Tibial artery (tissue), 4 donors: ENCODE data around the gene IL3.

ENCODE experiments used
- DNase-seq, 2 donors: peaks; one replicate each; pipeline ENCODE4 v3.0.0-alpha.2; 2019
- H3K27ac ChIP-seq, 2 donors: fragments of 200-600 bp; sonication (generic) in 1 of 2; 1 replicate in 1 of 2; 2 replicates in 1 of 2; pipeline ENCODE4 v1.5.1; 2018 to 2019; ENCODE audit warnings: mild to moderate bottlenecking in 1 of 2
- H3K27me3 ChIP-seq, 2 donors: fragments of 200-600 bp; sonication (generic) in 1 of 2; one replicate each; pipeline versions ENCODE4 v1.5.1 to v1.6.0; 2016 to 2019
- H3K36me3 ChIP-seq, 3 donors: fragments of 200-600 bp; sonication (generic) in 2 of 3; one replicate each; pipeline ENCODE4 v1.5.1; 2016 to 2019; ENCODE audit warnings: mild to moderate bottlenecking in 2 of 3
- H3K4me1 ChIP-seq, 4 donors: fragments of 200-600 bp; sonication (generic) in 2 of 4; 1 replicate in 3 of 4; 2 replicates in 1 of 4; pipeline ENCODE4 v1.5.1; 2016 to 2019
- H3K4me3 ChIP-seq, 2 donors: fragments of 200-600 bp; sonication (generic) in 1 of 2; 1 replicate in 1 of 2; 2 replicates in 1 of 2; pipeline ENCODE4 v1.5.1; 2018 to 2019; ENCODE audit warnings: mild to moderate bottlenecking in 2 of 2
- H3K9me3 ChIP-seq, 3 donors: fragments of 200-600 bp; sonication (generic) in 1 of 3; one replicate each; pipeline ENCODE4 v1.5.1; 2016 to 2019
- intact Hi-C: fragments of 100-400 bp; cut with DNase I; formaldehyde crosslinking; loops from one replicate; pipeline ENCODE4 v1.15.0; 2023; ENCODE audit warnings: low total_unique reads
- TF ChIP-seq, protein P1 (sequence below), 2 experiments: fragments of 200-600 bp in 1 of 2; fragments of 450-650 bp in 1 of 2; IDR thresholded peaks; one replicate each; pipeline ENCODE4 v1.5.1; 2017 to 2019; ENCODE audit warnings: antibody characterized with exemption in 2 of 2, mild to moderate bottlenecking in 1 of 2, moderate library complexity in 1 of 2

The IL3 gene

DNA sequence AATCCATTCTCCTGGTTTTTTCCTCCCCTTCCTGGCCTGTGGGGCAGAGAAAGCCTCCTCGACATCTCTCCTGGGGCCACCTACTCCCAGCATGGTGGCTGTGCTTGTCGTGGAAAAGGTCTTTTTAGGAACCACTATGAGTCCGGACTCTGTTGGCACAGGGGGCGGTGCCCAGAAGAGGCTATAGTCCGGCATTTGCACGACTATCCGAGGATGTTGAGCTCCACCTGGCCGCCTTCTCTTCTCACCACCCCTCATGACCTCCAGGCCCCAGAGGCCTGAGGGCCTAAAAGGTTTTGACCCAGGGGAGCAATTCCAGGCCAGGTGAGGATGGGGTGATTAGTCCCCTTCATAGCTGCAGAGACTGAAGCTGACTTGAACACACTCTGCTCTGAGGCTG is 27.2 kb downstream of the IL3 start:
- intact Hi-C loops = no loop called here
- H3K4me3 ChIP-seq = no peak overlapping the region
- H3K4me1 ChIP-seq = peaks cover 0 to 26% (median 19%) of the 10 kb centered on the region in 4 donors
- no peaks in the 10 kb centered on the region for H3K36me3 ChIP-seq
- TF ChIP-seq, protein P1, sequence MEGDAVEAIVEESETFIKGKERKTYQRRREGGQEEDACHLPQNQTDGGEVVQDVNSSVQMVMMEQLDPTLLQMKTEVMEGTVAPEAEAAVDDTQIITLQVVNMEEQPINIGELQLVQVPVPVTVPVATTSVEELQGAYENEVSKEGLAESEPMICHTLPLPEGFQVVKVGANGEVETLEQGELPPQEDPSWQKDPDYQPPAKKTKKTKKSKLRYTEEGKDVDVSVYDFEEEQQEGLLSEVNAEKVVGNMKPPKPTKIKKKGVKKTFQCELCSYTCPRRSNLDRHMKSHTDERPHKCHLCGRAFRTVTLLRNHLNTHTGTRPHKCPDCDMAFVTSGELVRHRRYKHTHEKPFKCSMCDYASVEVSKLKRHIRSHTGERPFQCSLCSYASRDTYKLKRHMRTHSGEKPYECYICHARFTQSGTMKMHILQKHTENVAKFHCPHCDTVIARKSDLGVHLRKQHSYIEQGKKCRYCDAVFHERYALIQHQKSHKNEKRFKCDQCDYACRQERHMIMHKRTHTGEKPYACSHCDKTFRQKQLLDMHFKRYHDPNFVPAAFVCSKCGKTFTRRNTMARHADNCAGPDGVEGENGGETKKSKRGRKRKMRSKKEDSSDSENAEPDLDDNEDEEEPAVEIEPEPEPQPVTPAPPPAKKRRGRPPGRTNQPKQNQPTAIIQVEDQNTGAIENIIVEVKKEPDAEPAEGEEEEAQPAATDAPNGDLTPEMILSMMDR (IDR thresholded peaks at IDR 0.05) = no peak
- no peaks in the 10 kb centered on the region for H3K27me3 ChIP-seq
- DNase-seq = peak in 1 of 2 donors; percentile 27
- no peaks in the 10 kb centered on the region for H3K9me3 ChIP-seq
- no peak overlapping the region for H3K27ac ChIP-seq

DNA sequence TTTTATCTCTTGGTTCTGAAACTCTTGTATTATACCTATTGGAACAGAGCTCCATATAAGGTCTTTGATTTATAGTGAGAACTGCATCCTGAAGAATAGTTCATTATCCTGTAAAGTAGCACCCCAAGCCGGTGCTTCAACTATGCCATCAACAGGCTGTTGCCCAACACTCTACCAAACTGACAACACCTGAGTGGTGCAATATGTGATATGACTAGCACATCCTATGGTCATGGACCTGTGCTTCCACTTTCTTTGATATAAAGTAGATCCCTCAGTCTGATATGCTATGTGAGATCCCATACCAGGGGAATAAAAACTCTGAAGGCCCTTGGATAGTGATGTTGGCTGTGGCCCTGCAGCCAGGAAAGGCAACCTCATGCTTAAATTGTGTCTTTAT is 28.9 kb downstream of the IL3 start:
- Histone ChIP-seq H3K36me3 (no peaks in the 10 kb centered on the region), H3K4me1 (peaks cover 0 to 26% (median 19%) of the 10 kb centered on the region in 4 donors), H3K27ac (no peak overlapping the region), H3K9me3 (no peaks in the 10 kb centered on the region), H3K27me3 (no peaks in the 10 kb centered on the region), H3K4me3 (no peak overlapping the region)
- TF ChIP-seq, protein P1 (IDR thresholded peaks at IDR 0.05) = no peak
- intact Hi-C loops = no loop called here
- DNase-seq = peak in 1 of 2 donors; percentile 17

DNA sequence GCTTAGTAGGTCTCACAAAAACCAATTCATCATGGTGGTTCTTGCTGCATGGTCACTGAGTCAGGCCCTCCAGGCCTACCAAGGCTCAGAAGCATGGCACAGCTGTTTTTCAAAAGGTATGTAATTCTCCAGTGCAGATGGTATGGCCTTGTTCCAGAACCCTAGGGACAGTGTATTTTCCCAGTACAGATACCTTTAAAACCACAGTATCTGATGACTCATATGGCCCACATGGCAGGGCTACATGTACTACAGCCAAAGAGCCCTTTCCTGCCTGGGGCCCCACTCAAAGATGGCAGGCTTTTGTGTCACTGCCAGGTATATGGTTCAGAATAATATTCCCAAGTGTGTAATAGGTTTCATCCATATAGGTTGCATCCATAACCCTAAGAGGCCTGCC is 29.7 kb downstream of the IL3 start:
- no peak overlapping the region for H3K27ac ChIP-seq
- no peaks in the 10 kb centered on the region for H3K27me3 ChIP-seq
- H3K36me3 ChIP-seq = no peaks in the 10 kb centered on the region
- TF ChIP-seq, protein P1 (IDR thresholded peaks at IDR 0.05) = no peak
- intact Hi-C loops = no loop called here
- DNase-seq = no peak
- peaks cover 0 to 23% (median 18%) of the 10 kb centered on the region in 4 donors for H3K4me1 ChIP-seq
- no peak overlapping the region for H3K4me3 ChIP-seq
- no peaks in the 10 kb centered on the region for H3K9me3 ChIP-seq

DNA sequence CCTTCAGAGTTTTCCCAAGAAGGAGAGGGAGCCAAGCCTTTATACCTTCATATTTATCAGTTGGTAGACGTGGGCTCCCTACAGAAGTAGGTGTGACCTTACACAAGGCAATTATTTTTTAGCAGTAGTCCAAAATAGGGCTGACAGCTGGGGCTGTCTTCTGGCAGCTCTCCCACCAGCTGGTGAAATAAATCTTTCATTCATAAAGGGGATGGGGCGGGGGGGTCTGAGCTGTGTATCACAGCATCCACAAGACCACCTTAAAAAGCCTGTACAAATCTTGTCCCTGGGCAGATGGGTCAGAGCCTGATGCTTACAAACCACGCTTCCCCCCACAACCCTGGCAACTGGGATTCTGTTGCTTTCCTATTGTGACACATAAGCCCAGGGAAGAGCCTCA is 32.8 kb downstream of the IL3 start:
- intact Hi-C loops = no loop called here
- no peaks in the 10 kb centered on the region for H3K36me3 ChIP-seq
- H3K9me3 ChIP-seq = no peaks in the 10 kb centered on the region
- no peak overlapping the region for H3K27ac ChIP-seq
- H3K4me3 ChIP-seq = no peak overlapping the region
- TF ChIP-seq, protein P1 (IDR thresholded peaks at IDR 0.05) = no peak
- DNase-seq = peak in 1 of 2 donors; percentile 28
- H3K4me1 ChIP-seq = no peaks in the 10 kb centered on the region
- H3K27me3 ChIP-seq = no peaks in the 10 kb centered on the region

DNA sequence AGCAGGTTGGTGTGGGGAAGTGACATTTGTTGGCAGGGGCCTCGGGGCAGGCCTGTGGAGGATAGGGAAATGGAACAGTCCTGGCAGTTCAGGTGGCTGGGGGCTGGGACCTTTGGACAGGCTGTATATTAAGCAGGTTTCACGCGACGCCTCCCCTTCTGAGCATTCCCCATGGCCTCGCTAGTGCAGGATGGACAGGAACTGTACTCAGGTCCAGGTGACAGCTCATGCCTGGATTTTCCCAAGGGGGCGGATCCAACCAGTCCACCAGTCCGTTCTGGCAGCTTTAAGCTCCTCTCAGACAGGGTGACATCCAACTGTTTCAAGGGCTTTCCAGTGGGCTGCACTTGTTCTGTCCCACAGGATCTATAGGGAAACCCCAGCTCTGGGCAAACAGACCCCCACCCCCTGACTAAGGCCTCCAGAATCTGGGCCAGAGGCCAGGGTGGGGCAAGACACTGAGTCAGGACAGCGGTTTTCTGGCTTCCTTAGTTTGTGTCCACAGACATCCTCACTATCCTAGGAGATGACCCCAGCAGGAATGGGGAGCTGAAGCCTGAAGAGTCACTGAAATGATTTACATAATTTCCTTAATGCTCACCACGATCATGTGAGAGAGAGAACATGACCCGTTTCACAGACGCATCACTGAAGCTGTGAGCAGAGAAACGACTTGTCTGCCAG is 34.1 kb downstream of the IL3 start:
- TF ChIP-seq, protein P1 (IDR thresholded peaks at IDR 0.05) = no peak

DNA sequence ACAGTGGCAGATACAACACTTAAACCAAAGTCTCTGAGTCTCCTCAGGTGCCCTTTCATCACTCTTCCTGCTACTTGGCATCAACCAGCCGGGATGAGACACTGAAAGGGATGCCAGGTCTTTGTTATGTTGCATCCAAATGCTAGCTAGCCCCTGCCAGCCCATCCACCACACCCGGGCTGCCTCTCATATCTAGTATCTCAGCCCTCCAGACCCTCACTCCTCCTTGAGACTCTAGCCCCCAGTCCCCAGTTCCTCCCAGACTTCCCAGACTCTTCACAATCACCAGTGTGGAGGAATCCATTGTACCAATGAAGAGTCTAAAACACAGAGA is 34.6 kb downstream of the IL3 start:
- TF ChIP-seq, protein P1 (IDR thresholded peaks at IDR 0.05) = no peak
- Histone ChIP-seq H3K27ac (no peak overlapping the region), H3K9me3 (no peaks in the 10 kb centered on the region), H3K4me3 (no peak overlapping the region), H3K27me3 (no peaks in the 10 kb centered on the region), H3K36me3 (no peaks in the 10 kb centered on the region), H3K4me1 (no peaks in the 10 kb centered on the region)
- intact Hi-C loops = no loop called here
- DNase-seq = peak in 1 of 2 donors; percentile 44

More for the DNA sequence above, 34.1 kb downstream of the IL3 start:
- Histone ChIP-seq H3K27me3 (no peaks in the 10 kb centered on the region), H3K4me3 (no peak overlapping the region), H3K27ac (no peak overlapping the region), H3K36me3 (no peaks in the 10 kb centered on the region), H3K4me1 (no peaks in the 10 kb centered on the region), H3K9me3 (no peaks in the 10 kb centered on the region)
- intact Hi-C loops = no loop called here
- peak in 1 of 2 donors; percentile 50 for DNase-seq
